Hepatic stellate cell (primary cell): ENCODE data around the gene MAPK6.
"Not testable (repeated sequence)": the region's sequence is repeated elsewhere in the genome, so short reads cannot be mapped to it uniquely, and the experiment has no call there.

ENCODE experiments used
- DNase-seq: peaks from one replicate; pipeline ENCODE4 v3.0.0; 2011; ENCODE audit warnings: low spot score

The MAPK6 gene

DNA sequence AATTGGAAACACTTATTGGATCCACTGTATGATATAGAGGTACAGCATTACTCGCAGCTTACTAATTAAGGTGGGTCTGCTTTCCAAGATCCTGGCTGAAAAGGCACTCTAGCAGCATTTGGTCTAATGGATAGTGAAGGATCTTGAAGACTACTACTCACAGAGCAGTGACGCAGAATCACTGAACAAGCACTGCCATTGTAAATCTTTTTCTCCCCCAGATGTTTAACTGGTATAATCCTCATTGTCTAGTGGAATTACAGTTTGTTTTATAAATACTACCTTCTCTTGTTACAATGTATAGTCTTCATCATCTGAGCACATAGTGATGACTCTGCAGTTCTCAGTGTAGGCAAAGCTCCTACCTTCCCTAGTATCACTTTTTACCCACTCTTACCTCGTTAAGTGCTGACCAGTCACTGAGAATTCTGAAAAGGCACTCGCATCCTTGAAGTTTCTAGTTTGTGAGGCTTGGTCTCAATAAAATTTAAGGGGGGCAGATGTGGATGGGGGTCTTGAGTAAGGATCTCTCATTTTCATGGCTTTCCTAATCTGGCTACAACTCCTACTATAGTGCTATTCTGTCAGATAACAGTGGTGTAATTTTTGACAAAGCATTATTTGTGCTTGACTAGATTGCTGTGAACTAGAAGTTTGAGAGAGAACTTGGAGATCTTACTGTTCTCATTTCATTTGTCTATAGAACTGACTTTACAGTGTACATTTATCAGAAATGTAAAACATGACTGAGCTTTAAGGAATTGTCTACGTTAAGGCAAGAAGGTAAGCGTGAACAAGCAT is 23.2 kb downstream of the MAPK6 start:
- no peak for DNase-seq

DNA sequence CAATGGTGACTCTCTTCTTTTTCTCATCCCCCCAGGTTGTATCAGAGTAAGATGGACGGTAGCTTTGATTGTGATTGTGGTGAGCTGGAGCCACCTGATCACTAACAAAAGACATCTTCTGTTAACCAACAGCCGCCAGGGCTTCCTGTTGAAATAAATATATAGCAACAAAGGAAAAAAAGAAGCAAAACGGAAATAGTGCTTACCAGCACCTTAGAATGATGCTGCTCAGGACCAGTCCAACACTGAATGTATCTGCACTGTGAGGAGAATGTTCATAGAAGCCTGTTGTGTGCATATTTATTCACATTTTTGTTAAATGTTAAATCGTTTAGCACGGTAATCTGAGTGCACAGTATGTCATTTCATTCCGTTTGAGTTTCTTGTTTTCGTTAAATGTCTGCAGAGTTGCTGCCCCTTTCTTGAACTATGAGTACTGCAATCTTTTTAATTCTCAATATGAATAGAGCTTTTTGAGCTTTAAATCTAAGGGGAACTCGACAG is 26.8 kb downstream of the MAPK6 start:
- not testable (repeated sequence) for DNase-seq

GRCh38 chr15:52046552-52046951 is 27.5 kb downstream of the MAPK6 start:
- not testable (repeated sequence) for DNase-seq

DNA sequence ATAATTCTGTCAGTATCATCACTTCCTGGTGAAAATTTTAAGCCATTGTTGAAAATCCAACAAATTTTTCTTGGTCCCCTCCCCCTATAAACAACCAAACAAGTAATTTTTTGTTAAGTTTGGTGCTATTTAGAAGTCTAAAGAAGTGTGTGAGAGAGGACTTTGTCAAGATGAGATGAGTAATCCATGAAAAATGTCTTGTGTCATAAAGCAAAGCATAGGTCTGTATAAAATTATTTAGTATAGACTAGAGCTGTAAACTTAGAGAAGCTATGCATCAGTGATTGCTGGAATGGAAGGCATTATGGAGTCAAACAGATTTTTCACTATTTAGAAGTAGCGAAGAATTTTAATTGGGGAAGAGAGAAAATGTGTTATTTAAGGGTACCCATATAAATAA is 31.4 kb downstream of the MAPK6 start:
- DNase-seq: peak; percentile 24

GRCh38 chr15:52052066-52052935 is 33.3 kb downstream of the MAPK6 start:
- no peak for DNase-seq

GRCh38 chr15:52054381-52054780 is 35.4 kb downstream of the MAPK6 start:
- no peak for DNase-seq

GRCh38 chr15:52054858-52055257 is 35.8 kb downstream of the MAPK6 start:
- DNase-seq: not testable (repeated sequence)

DNA sequence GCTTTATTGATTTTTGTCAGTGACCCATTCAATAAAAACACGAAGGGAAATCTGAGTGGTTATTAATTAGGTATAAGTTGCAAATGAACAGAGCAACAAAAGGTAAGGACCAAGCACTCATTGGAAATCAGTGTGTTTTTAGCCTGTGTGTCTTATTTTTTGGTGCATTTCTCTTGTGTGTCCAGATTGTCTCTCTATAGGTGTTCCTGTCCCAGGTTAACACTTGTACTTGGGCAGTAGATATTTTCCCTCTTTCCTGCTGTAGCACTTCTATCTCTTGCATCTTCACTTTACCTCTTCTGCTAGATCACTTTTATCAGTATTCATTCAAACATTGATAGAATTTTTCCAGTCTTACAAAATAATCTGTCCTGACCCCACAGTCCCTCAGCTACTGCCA is 37.0 kb downstream of the MAPK6 start:
- DNase-seq: no peak

GRCh38 chr15:52056496-52056895 is 37.5 kb downstream of the MAPK6 start:
- DNase-seq: no peak

DNA sequence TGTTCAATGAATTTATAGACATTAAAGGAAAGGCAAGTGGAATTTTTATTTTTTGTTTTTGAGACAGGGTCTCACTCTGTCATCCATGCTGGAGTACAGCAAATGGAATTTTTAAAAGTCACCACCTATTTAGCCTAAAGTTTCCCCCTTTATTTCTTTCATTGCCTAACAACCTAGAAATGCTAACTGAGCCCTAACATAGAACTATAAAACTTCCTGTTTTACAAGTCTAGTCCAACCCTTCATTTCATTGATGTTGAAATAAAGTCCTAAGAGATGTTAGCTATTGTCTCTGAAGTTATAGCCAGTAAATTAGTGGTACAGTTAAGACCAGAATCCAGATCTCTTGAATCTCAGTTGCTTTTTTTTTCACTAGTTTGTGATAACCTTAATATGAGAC is 39.0 kb downstream of the MAPK6 start:
- no peak for DNase-seq

- no peak for DNase-seq
Observed at GRCh38 chr15:52060501-52060900, 41.5 kb downstream of the MAPK6 start.

DNA sequence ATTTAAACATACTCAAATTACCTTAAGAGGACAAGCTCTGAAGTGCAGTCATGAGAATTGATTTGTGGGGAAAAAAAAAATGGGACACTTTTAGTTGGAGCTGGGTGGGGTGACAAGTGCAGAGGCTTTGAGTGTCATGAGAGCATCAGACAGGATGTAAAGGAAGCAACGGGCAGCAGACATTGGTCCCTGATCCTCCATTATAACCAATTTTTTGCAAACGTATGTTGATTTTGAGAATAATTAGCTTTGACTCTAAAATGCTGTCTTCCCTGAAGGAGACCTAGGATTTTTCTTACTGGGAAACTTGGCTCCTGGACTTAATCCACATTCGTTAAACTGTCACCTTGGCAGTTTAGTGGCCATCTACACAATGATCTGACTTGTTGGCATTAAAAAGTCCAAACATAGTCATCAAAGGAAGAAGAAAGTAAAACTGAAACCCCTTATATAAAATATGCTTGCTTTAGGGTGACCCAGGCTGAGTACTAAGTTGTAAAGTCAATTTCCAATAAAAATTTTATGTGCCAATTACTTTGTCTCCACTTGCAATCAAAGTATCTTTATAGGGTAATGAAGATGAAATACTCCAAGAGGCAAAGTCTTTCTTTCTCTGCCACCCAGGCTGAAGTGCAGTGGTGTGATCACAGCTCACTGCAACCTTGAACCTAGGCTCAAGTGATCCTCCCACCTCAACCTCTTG is 48.0 kb downstream of the MAPK6 start:
- DNase-seq: no peak

DNA sequence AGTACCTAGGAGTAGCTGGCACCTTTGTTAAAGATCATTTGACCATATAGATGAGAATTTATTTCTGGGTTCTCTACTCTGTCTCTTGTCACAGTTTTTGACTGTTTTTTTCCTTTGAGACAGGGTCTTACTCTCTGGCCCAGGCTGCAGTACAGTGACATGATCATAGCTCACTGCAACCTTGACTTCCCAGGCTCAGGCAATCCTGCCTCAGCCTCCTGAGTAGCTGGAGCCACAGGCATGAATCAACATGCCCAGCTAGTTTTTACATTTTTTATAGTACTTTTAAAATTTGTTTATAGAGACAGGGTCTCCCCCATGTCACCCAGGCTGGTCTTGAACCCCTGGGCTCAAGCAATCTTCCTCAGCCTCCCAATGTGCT is 48.5 kb downstream of the MAPK6 start:
- no peak for DNase-seq

GRCh38 chr15:52068004-52068615 is 49.1 kb downstream of the MAPK6 start:
- DNase-seq: no peak

DNA sequence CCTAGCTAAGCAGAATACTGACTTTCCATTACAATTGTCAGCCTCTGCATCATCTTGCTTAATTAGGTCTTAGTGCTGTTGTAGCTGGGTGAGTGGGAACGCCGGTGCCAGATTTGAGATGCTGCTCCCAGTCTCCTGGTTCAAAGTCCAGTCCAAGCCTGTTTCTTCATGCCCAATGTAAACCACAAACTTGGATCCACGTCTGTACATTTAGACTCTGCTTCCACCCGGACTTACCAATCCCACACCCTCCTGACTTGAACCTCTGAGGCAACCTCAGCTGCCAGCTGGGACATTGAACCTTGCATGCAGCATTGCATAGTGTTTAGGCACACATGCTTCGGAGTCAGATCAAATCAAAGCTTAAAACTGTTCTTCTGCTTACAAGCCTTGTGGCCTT is 50.5 kb downstream of the MAPK6 start:
- no peak for DNase-seq

- no peak for DNase-seq
Observed at GRCh38 chr15:52071570-52071969, 52.6 kb downstream of the MAPK6 start.

- peak; percentile 71 for DNase-seq
Observed at GRCh38 chr15:52076889-52077781, 58.1 kb downstream of the MAPK6 start.

GRCh38 chr15:52078197-52078875 is 59.3 kb downstream of the MAPK6 start:
- no peak for DNase-seq

GRCh38 chr15:52078876-52079700 is 60.1 kb downstream of the MAPK6 start:
- peak; percentile 52 for DNase-seq
